Measurements from ENCODE around the gene SINHCAF.
A peak's percentile ranks its signal among the peaks of the same experiment; 100 is the strongest.

Gene SINHCAF

DNA sequence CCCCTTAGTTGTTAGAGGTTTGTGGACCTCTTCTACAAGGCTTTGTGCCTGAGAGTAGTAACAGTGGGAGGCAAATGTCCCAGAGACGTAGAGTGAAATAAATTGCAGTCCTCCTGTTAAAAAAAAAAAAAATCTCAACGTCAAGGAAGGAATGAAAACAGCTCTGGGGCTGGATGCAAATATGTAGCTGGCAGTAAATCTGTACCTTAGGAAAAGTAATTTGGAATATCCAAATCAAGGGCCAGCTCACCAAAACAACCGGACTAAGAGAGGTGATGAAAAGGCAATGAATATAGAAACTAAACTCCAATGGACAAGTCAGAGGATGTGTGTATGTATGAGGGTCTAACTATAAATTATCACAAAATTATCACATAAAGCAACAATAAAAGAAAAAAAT, 27.0 kb downstream of the SINHCAF start:
- no peaks in the 10 kb centered on the region for H3K9me2 ChIP-seq (replicated peaks; ENCODE audit: insufficient read depth, low read length)
- TF ChIP-seq, protein P1, sequence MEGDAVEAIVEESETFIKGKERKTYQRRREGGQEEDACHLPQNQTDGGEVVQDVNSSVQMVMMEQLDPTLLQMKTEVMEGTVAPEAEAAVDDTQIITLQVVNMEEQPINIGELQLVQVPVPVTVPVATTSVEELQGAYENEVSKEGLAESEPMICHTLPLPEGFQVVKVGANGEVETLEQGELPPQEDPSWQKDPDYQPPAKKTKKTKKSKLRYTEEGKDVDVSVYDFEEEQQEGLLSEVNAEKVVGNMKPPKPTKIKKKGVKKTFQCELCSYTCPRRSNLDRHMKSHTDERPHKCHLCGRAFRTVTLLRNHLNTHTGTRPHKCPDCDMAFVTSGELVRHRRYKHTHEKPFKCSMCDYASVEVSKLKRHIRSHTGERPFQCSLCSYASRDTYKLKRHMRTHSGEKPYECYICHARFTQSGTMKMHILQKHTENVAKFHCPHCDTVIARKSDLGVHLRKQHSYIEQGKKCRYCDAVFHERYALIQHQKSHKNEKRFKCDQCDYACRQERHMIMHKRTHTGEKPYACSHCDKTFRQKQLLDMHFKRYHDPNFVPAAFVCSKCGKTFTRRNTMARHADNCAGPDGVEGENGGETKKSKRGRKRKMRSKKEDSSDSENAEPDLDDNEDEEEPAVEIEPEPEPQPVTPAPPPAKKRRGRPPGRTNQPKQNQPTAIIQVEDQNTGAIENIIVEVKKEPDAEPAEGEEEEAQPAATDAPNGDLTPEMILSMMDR (IDR thresholded peaks at IDR 0.05; ENCODE audit: low read length): no peak
- TF ChIP-seq EZH2 (optimal IDR thresholded peaks at IDR 0.05; ENCODE audit: low read depth, low read length) (no peak), EZH2phosphoT487 (IDR thresholded peaks at IDR 0.05; ENCODE audit: low read length) (no peak)
- no peaks in the 10 kb centered on the region for H3K9me3 ChIP-seq (replicated peaks; ENCODE audit: insufficient read depth, low read length)
- H3K36me3 ChIP-seq (replicated peaks; ENCODE audit: insufficient read depth, low read length): peaks cover 7% of the 10 kb centered on the region
- peak overlapping the region; percentile 77; the same call in 1 of the 2 replicates for H3K27ac ChIP-seq (ENCODE audit: low read length)
- H3F3A ChIP-seq (ENCODE audit: insufficient read depth, low read length): peaks cover 17% of the 10 kb centered on the region
- no peaks in the 10 kb centered on the region for H4K20me1 ChIP-seq (ENCODE audit: insufficient read depth, low read length)
- H3K4me2 ChIP-seq (ENCODE audit: low read depth, low read length): peak overlapping the region; percentile 64
- no peak overlapping the region for H2AFZ ChIP-seq (ENCODE audit: low read length)
- H3K27me3 ChIP-seq (replicated peaks; ENCODE audit: insufficient read depth, low read length): no peaks in the 10 kb centered on the region
- no peak overlapping the region for H3K9ac ChIP-seq (ENCODE audit: low read length)
- H3K4me3 ChIP-seq (ENCODE audit: low read length): no peak overlapping the region
- H3K79me2 ChIP-seq (ENCODE audit: low read length): peaks cover 89% of the 10 kb centered on the region
- H3K4me1 ChIP-seq (ENCODE audit: low read length): peaks cover 19% of the 10 kb centered on the region
- DNase-seq: no peak

DNA sequence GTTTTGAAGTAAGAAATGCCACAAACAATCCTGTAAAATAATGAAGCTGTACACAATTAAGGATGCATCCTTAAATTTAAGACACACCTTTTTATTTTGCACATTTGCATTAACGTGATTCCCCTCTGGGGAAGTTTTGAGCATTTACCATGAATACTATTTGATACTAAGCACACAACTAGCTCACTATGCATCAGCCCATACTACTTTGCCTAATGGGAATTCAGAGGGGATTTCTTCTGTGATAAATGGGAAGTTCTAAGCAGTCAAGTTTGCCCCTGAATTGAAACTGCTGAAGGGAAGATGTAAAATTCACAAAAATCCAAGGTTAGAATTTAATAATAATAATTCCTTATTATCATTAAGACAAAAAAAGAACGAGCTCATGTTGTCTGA, 27.4 kb downstream of the SINHCAF start:
- Histone ChIP-seq H3K9me3 (replicated peaks; ENCODE audit: insufficient read depth, low read length) (no peaks in the 10 kb centered on the region), H3K9me2 (replicated peaks; ENCODE audit: insufficient read depth, low read length) (no peaks in the 10 kb centered on the region), H3K79me2 (ENCODE audit: low read length) (peaks cover 85% of the 10 kb centered on the region), H4K20me1 (ENCODE audit: insufficient read depth, low read length) (no peaks in the 10 kb centered on the region), H3K4me2 (ENCODE audit: low read depth, low read length) (peak overlapping the region; percentile 64; the same call in 1 of the 2 replicates), H3K27ac (ENCODE audit: low read length) (peak overlapping the region; percentile 77), H2AFZ (ENCODE audit: low read length) (no peak overlapping the region), H3K4me1 (ENCODE audit: low read length) (peaks cover 19% of the 10 kb centered on the region), H3K4me3 (ENCODE audit: low read length) (peak overlapping the region; percentile 29; the same call in 1 of the 2 replicates), H3K27me3 (replicated peaks; ENCODE audit: insufficient read depth, low read length) (no peaks in the 10 kb centered on the region), H3F3A (ENCODE audit: insufficient read depth, low read length) (peaks cover 17% of the 10 kb centered on the region), H3K9ac (ENCODE audit: low read length) (peak overlapping the region; percentile 21; the same call in 1 of the 2 replicates), H3K36me3 (replicated peaks; ENCODE audit: insufficient read depth, low read length) (peaks cover 7% of the 10 kb centered on the region)
- no peak for TF ChIP-seq EZH2phosphoT487 (IDR thresholded peaks at IDR 0.05; ENCODE audit: low read length)
- TF ChIP-seq EZH2 (optimal IDR thresholded peaks at IDR 0.05; ENCODE audit: low read depth, low read length): no peak
- TF ChIP-seq, protein P1 (IDR thresholded peaks at IDR 0.05; ENCODE audit: low read length): no peak
- no peak for DNase-seq

DNA sequence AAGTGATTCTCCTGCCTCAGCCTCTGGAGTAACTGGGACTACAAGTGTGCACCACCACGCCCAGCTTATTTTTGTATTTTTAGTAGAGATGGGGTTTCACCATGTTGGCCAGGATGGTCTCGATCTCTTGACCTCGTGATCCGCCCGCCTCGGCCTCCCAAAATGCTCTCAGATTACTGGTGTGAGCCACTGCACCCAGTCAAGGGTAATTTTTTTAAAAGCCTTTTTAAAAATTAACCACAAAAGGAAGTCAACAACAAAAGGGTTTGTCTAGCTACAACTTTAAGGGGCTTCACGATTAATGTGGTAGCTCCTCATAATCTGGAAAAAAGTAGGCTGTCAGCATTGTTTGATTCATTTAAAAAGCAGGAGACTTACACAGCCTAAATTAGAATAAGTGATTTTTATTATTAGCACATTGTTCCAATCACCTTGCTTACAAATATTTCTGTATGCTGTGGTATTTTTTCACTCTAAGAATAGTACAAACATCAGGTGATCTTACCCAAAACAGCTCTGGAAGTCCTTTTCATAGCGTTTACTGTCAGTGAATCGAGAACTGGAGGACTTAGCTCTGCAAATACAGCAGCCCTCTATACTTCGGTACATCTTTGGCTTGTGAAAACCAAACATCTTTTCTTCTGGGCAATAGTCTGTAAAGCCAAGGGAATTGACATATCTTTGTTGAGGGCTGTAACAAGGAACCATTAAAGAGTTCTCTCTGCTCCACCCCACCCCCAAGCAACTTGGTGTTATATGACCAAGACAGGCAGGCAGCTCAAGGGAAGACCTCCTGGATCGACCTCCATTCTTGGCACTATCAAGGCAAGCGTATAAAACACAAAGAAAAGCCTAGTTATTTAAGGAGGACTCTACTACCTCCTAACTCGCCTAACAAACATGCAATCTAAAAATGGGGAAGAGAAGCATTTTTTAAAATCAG, 28.1 kb downstream of the SINHCAF start:
- H3K36me3 ChIP-seq (replicated peaks; ENCODE audit: insufficient read depth, low read length): peaks cover 3% of the 10 kb centered on the region
- peak overlapping the region; percentile 64 for H3K4me2 ChIP-seq (ENCODE audit: low read depth, low read length)
- no peaks in the 10 kb centered on the region for H3K27me3 ChIP-seq (replicated peaks; ENCODE audit: insufficient read depth, low read length)
- peak; percentile 27 for DNase-seq
- H3K4me1 ChIP-seq (ENCODE audit: low read length): peaks cover 19% of the 10 kb centered on the region
- H2AFZ ChIP-seq (ENCODE audit: low read length): no peak overlapping the region
- H3F3A ChIP-seq (ENCODE audit: insufficient read depth, low read length): peaks cover 17% of the 10 kb centered on the region
- H3K9ac ChIP-seq (ENCODE audit: low read length): peak overlapping the region; percentile 21; the same call in 1 of the 2 replicates
- peak overlapping the region; percentile 29; the same call in 1 of the 2 replicates for H3K4me3 ChIP-seq (ENCODE audit: low read length)
- H4K20me1 ChIP-seq (ENCODE audit: insufficient read depth, low read length): no peaks in the 10 kb centered on the region
- H3K27ac ChIP-seq (ENCODE audit: low read length): peak overlapping the region; percentile 77
- H3K79me2 ChIP-seq (ENCODE audit: low read length): peaks cover 85% of the 10 kb centered on the region
- TF ChIP-seq, protein P1 (IDR thresholded peaks at IDR 0.05; ENCODE audit: low read length): no peak
- no peak for TF ChIP-seq EZH2 (optimal IDR thresholded peaks at IDR 0.05; ENCODE audit: low read depth, low read length)
- no peak for TF ChIP-seq EZH2phosphoT487 (IDR thresholded peaks at IDR 0.05; ENCODE audit: low read length)
- no peaks in the 10 kb centered on the region for H3K9me3 ChIP-seq (replicated peaks; ENCODE audit: insufficient read depth, low read length)
- H3K9me2 ChIP-seq (replicated peaks; ENCODE audit: insufficient read depth, low read length): no peaks in the 10 kb centered on the region
